ENCODE results near the gene ANKRD24.
"Not testable (repeated sequence)": the region's sequence is repeated elsewhere in the genome, so short reads cannot be mapped to it uniquely, and the experiment has no call there.

Gene ANKRD24

DNA sequence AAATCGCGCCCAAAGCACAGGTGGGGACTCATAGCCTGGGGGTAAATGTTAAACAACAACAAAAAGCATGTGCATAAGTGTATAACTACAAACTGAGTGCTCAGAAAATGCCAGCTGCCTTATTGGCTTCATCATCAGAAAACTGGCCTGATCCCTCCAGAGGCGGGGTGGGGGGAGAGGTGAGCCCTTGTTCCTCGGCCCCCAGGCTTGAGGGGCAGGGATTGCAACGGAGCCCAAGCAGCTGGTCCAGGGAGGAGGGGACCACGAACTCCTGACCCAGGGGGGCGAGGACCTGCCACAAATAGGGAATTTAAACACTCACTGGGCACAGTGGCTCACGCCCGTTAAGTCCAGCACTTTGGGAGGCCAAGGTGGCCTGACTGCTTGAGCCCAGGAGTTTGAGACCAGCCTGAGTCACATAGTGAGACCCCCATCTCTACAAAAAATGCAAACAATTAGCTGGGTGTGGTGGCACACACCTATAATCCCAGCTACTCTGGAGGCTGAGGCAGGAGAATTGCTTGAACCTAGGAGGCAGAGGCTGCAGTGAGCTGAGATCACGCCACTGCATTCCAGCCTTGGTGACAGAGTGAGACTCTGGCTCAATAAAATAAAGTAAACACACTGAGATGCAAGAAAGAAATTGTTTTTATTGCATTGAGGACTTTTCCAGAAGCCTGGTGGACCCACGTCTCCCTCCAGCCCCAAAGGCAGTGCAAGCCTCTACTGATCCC is 8.8 kb upstream of the ANKRD24 start:
- no peak for DNase-seq (ENCODE audit: low spot score)

- DNase-seq (ENCODE audit: low spot score): no peak
Observed at GRCh38 chr19:4174213-4174894, 8.1 kb upstream of the ANKRD24 start.

GRCh38 chr19:4174895-4175668 is 7.4 kb upstream of the ANKRD24 start:
- no peak for DNase-seq (ENCODE audit: low spot score)

DNA sequence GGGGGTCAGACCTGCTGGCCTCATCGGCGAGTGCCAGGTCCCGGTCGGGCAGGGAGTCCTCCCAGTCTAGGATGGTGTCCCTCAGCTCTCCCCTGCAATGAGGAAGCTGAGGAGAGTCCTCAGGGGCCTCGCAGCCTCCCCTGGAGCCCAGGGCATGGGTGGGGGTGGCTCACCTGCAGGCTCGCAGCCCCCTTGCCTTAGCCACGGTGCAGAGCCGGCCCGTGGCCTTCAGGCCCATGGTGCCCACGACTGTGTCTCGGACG is 6.9 kb upstream of the ANKRD24 start:
- DNase-seq (ENCODE audit: low spot score): no peak

DNA sequence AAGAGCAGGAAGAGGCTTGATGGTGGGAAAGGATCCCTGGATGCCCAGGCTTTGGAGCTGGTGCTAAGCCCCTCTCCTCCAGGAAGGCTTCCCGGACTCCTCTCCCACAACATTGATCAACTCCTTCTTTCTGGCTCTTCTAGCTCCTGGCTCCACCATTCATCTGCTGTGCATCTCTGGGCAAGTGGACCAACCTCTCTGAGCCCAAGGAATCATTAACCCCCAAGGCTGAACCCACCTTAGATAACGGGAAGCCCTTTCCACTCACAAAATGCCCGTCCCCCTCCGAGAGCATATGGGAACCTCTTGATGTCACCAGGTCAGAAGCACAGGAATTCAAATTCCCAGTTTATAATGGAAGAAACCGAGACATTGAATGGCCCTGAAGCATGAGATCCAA is 5.3 kb upstream of the ANKRD24 start:
- DNase-seq (ENCODE audit: low spot score): no peak

DNA sequence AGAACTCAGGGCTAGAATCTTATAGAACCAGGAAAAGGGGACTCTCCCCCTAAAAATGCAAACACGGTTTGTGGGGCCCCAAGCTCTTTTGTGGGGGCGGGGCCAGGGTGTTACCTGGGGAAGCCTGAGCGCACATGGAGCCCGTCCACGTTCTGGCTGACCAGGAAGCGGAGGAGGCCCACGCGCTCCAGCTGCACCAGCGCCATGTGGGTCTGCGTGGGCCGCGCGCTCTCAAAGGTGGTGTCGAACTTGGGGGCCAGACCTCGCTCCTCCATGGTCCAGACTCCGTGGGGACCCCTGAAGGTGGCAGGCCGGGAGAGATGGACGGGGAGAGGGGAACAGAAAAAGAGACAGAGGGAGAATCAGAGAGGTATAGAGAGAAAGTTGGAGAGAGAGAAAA is 3.5 kb upstream of the ANKRD24 start:
- no peak for DNase-seq (ENCODE audit: low spot score)

- DNase-seq (ENCODE audit: low spot score): no peak
Observed at GRCh38 chr19:4181053-4181508, 1.4 kb upstream of the ANKRD24 start.

GRCh38 chr19:4183967-4184717 is 1.7 kb downstream of the ANKRD24 start:
- no peak for DNase-seq (ENCODE audit: low spot score)

DNA sequence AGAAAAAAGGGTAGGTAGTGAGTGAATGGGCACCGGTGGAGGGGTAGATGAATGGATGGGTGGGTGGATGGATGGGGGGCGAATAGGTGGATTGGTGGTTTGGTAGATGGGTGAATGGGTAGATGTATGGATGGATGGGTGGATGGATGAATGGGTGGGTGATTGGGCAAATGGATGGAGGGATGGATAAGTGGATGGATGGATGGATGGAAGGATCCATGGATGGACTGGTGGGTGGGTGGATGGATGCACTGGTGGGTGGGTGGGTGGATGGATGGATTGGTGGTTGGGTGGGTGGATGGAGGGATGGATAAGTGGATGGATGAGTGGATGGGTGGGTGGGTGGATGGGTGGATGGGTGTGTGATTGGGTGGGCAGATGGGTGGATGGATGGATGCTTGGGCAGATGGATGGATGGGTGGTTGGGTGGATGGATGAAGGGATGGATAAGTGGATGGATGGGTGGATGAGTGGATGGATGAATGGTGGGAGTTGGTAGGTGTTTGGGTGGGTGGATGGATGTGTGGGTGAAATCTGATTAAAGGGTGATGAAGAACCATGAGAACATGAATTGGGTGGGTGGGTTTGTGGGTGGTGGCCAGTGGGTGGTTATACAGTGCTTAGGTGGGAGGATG is 2.3 kb downstream of the ANKRD24 start:
- no peak for DNase-seq (ENCODE audit: low spot score)

DNA sequence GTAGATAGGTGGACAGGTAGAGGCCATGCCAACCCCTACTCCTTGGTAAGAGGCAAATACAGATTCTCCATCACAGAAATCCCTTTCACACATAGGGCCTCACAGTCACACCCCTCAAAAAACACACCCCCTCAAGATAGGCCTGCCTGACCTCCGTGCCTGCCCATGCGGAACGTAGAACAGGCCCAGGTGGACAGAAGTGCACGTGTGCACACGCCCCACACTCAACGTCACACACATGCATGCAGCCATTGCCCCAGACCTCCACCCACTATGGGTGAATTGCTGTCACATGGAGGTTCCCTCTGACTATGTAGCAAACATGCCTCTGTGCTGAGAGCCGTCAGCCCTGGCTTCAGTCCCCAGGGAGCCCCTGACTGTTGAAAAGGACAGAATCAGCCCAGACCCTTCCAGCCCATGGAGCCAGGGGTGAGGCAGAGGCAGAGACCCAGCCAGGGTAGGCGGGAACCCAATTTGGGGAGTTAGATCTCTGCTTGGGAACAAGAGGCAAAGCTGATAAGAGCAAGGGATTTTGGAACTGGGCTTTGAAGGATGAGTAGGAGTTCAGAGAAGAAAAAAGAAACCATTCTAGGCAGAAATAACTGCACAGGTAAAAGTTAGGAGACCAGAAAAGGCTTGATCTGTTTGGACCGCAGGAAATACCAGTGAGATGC is 3.1 kb downstream of the ANKRD24 start:
- no peak for DNase-seq (ENCODE audit: low spot score)

- peak; percentile 55 for DNase-seq (ENCODE audit: low spot score)
Observed at GRCh38 chr19:4186087-4186993, 3.9 kb downstream of the ANKRD24 start.

GRCh38 chr19:4187313-4188122 is 5.0 kb downstream of the ANKRD24 start:
- no peak for DNase-seq (ENCODE audit: low spot score)

DNA sequence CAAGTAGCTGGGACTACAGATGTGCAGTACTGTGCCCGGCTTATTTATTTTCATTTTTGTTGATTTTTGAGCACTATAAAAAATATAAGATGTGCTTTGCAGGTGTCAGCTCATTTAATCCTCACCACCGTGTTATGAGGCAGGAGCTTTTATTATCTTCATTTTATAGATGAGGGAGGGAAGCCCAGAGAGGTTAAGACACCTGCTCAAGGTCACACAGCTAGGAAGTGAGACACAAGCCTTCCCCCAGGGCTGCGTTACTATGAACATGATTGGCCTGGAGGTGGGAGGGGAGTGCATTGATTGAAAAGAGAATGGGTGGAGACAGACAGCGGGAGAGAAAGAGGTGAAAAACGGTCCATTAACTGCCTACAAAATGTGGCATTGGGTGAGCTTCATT is 7.2 kb downstream of the ANKRD24 start:
- DNase-seq (ENCODE audit: low spot score): no peak

DNA sequence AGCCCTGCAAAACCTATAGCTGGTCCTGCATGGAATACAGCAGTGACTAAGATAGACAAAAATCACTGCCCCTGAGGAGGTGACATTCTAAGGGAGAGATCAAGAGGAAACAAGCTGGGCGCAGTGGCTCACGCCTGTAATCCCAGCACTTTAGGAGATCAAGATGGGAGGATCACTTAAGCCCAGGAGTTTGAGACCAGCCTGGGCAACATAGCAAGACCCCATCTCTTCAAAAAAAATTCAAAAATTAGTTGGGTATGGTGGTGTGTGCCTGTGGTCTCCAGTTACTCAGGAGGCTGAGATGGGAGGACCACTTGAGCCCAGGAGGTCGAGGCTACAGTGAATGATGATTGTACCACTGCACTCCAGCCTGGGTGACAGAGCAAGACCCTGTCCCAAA is 10.0 kb downstream of the ANKRD24 start:
- not testable (repeated sequence) for DNase-seq (ENCODE audit: low spot score)

DNA sequence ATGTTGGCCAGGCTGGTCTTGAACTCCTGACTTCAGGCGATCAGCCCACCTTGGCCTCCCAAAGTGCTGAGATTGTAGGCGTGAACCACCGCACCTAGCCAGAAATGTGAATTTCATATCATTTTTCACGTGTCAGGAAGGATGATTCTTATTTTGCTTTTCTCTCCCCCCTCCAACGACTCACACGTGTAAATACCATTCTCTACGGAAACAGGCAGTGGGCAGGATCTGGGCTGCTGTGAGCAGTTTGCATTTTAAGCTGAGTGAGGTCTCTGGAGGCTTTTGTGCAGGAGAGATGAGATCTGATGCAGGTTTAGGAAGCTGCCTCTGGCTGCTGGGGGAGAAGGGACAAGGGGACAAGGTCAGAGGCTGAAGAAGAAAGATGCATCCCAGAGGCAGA is 11.9 kb downstream of the ANKRD24 start:
- DNase-seq (ENCODE audit: low spot score): no peak

DNA sequence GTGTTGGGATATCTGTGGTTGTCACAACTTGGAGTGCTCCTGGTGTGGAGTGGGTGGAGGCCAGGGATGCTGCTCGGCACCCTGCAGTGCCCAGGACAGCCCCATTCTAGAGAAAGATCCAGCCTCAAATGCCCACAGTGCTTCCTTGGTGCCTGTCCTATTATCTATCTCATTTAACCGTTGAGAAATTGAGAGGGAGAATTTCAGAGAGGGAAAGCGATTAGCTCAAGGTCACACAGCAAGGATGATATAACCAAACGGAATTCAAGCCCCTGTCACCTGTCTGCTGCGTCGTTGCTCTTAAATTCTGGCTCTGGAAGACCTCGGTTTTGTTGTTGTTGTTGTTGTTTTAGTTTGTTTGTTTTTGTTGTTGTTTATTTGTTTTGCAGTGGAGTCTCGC is 13.5 kb downstream of the ANKRD24 start:
- no peak for DNase-seq (ENCODE audit: low spot score)

GRCh38 chr19:4196587-4197148 is 14.2 kb downstream of the ANKRD24 start:
- no peak for DNase-seq (ENCODE audit: low spot score)

DNA sequence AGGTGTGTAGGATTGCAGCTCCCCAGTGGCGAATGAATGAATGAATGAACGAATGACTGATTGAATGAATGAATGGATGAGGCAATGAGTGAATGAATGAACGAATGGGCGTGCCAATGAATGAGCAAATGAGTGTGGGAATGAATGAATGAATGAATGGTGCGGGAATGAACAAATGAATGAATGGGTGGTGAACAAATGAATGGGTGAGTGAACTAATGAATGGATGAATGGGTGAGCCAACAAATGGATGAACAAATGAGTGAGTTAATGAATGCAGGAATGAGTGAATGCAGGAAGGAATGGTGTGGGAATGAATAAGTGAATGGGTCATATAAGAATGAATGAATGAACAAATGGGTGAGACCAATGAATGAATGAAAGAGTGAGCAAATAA is 14.7 kb downstream of the ANKRD24 start:
- no peak for DNase-seq (ENCODE audit: low spot score)

Data from Ammon's horn (tissue), 1 donor.